K562 (cell line): Measurements from ENCODE around the gene SNX15. TPM values are rescaled to one million over a fixed set of nuclear protein-coding genes. Genes with fewer than 3 reads are reported as not detected.

Experiments
- ATAC-seq: fragments of 200-7000 bp; cut with Tn5 transposase; 3 replicates; pipeline ENCODE4 v1.9.1; 2020; ENCODE audit warnings: moderate library complexity
- Bru-seq: library from RNA; stranded (reverse); fragments of 400-500 nt; gene quantifications from one replicate; lab custom pipeline; 2021; lab: Mats Ljungman, UMichigan
- BruChase-seq, 2 experiments: library from RNA; stranded (reverse); fragments of 400-500 nt; gene quantifications; one replicate each; lab custom pipeline; 2021; lab: Mats Ljungman, UMichigan
- BruUV-seq: library from RNA; stranded (reverse); fragments of 400-500 nt; replicated peaks from 2 replicates; lab custom pipeline; 2021; lab: Mats Ljungman, UMichigan
- CTCF ChIA-PET: fragments of 300-600 bp; formaldehyde crosslinking; extraction: SDS; loops from one replicate; lab custom pipeline; 2021; ENCODE audit warnings: low intra/inter-chr PET ratio; lab: Yijun Ruan, JAX
- POLR2A ChIA-PET: fragments of 300-600, 350-650 bp; sonication (Branson Sonifier 250); formaldehyde crosslinking; extraction: SDS; loops from one replicate; lab custom pipeline; 2021; ENCODE audit warnings: antibody characterized with exemption, inconsistent platforms; lab: Yijun Ruan, JAX
- DNase-seq, 4 experiments: peaks; one replicate each; pipeline versions ENCODE4 v3.0.0 to v3.0.0-alpha.2; 2011 to 2018; ENCODE audit warnings: low spot score in 3 of 4, mixed read lengths in 3 of 4; ENCODE audit errors: extremely low read depth in 1 of 4
- FAIRE-seq: peaks from 2 replicates; lab custom pipeline; 2011; peaks lifted over from hg19 to GRCh38; lab: Jason Lieb, UNC
- H2AFZ ChIP-seq: 2 replicates; pipeline ENCODE4 v1.6.0; 2011; ENCODE audit warnings: low read depth, low read length, control low read depth, inconsistent platforms
- H3K27ac ChIP-seq: fragments of 200-600 bp; 3 replicates; pipeline ENCODE4 v1.8.0; 2011; ENCODE audit warnings: low read depth, mild to moderate bottlenecking, control low read depth, inconsistent platforms, low read length, moderate library complexity, mixed read lengths; ENCODE audit errors: extremely low read depth
- H3K27me3 ChIP-seq, 2 experiments: fragments of 300-600 bp in 1 of 2; 2 replicates in 1 of 2; 3 replicates in 1 of 2; pipeline versions ENCODE4 v1.6.0 to v1.8.0; 2011; ENCODE audit warnings: inconsistent platforms in 2 of 2, low read length in 2 of 2, mild to moderate bottlenecking in 1 of 2, mixed read lengths in 1 of 2, moderate library complexity in 1 of 2; ENCODE audit not compliant: control insufficient read depth in 2 of 2, insufficient read depth in 2 of 2
- H3K36me3 ChIP-seq: fragments of 300-600 bp; 3 replicates; pipeline ENCODE4 v1.8.0; 2011; ENCODE audit warnings: mild to moderate bottlenecking, low read length, inconsistent platforms; ENCODE audit not compliant: control insufficient read depth, insufficient read depth
- H3K4me1 ChIP-seq, 2 experiments: fragments of 200-600 bp in 1 of 2; replicated peaks in 1 of 2; 2 replicates in 1 of 2; 3 replicates in 1 of 2; pipeline versions ENCODE4 v1.5.1 to v1.8.0; 2011; ENCODE audit warnings: inconsistent platforms in 2 of 2, low read length in 2 of 2, mild to moderate bottlenecking in 1 of 2, mixed read lengths in 1 of 2, moderate library complexity in 1 of 2; ENCODE audit not compliant: control insufficient read depth in 2 of 2, insufficient read depth in 2 of 2
- H3K4me2 ChIP-seq: 2 replicates; pipeline ENCODE4 v1.6.1; 2011; ENCODE audit warnings: low read length, control low read depth, inconsistent platforms, mixed read lengths; ENCODE audit not compliant: insufficient read depth
- H3K4me3 ChIP-seq: fragments of 200-600 bp; sonication (generic), shearing (Covaris generic); 2 replicates; pipeline ENCODE4 v1.5.1; 2016; ENCODE audit warnings: control low read depth, inconsistent platforms
- H3K79me2 ChIP-seq: fragments of 200-600 bp; 3 replicates; pipeline ENCODE4 v1.8.0; 2011; ENCODE audit warnings: low read length, inconsistent platforms; ENCODE audit not compliant: control insufficient read depth, insufficient read depth
- H3K9ac ChIP-seq, 2 experiments: 2 replicates each; pipeline versions ENCODE4 v1.6.0 to v1.6.1; 2011; ENCODE audit warnings: low read depth in 2 of 2, low read length in 2 of 2, control low read depth in 1 of 2, inconsistent platforms in 1 of 2, mild to moderate bottlenecking in 1 of 2, mixed read lengths in 1 of 2; ENCODE audit not compliant: insufficient read depth in 1 of 2
- H3K9me1 ChIP-seq: one replicate; pipeline ENCODE4 v1.6.0; 2011; ENCODE audit warnings: inconsistent platforms, mild to moderate bottlenecking, low read length, moderate library complexity; ENCODE audit not compliant: control insufficient read depth, insufficient read depth
- H3K9me3 ChIP-seq: replicated peaks from 2 replicates; pipeline ENCODE4 v1.5.1; 2011; ENCODE audit warnings: low read depth, low read length, inconsistent platforms; ENCODE audit not compliant: control insufficient read depth, insufficient read depth
- H4K20me1 ChIP-seq: replicated peaks from 2 replicates; pipeline ENCODE4 v1.6.1; 2011; ENCODE audit warnings: low read length, inconsistent platforms, mixed read lengths; ENCODE audit not compliant: control insufficient read depth, insufficient read depth
- BACH1 ChIP-seq: fragments of 200-800 bp; sonication (Bioruptor generic); IDR thresholded peaks from 2 replicates; pipeline ENCODE4 v1.6.1; 2016; ENCODE audit warnings: missing genetic modification characterization, missing compliant biosample characterization
- MAZ ChIP-seq, 2 experiments: fragments of 450-650 bp in 1 of 2; sonication (generic) in 1 of 2; formaldehyde crosslinking; IDR thresholded peaks in 1 of 2; conservative IDR thresholded peaks in 1 of 2; 2 replicates each; pipeline versions ENCODE4 v1.4.0 to v1.5.0; 2020; ENCODE audit warnings: mild to moderate bottlenecking in 1 of 2, missing genetic modification reagents in 1 of 2
- MYC ChIP-seq, 2 experiments: fragments of 250-450 bp in 1 of 2; sonication (Bioruptor Pico) in 1 of 2; IDR thresholded peaks; 2 replicates each; pipeline versions ENCODE4 v1.5.1 to v1.6.1; 2012 to 2021; ENCODE audit warnings: low read depth in 2 of 2, borderline replicate concordance in 1 of 2, improper control_type of control experiment in 1 of 2, low read length in 1 of 2, mild to moderate bottlenecking in 1 of 2, moderate library complexity in 1 of 2
- NCOA6 ChIP-seq: fragments of 450-650 bp; IDR thresholded peaks from 2 replicates; pipeline ENCODE4 v1.6.1; 2017; ENCODE audit warnings: mild to moderate bottlenecking
- SMAD1 ChIP-seq: fragments of 150-350 bp; IDR thresholded peaks from 2 replicates; pipeline ENCODE4 v1.6.1; 2014; ENCODE audit warnings: low read length, low read depth; ENCODE audit not compliant: partially characterized antibody
- SMAD2 ChIP-seq: fragments of 150-350 bp; IDR thresholded peaks from 2 replicates; pipeline ENCODE4 v1.6.1; 2014; ENCODE audit warnings: low read depth, mild to moderate bottlenecking, low read length
- ZBTB2 ChIP-seq: fragments of 450-650 bp; IDR thresholded peaks from 2 replicates; pipeline ENCODE4 v1.6.1; 2016; ENCODE audit warnings: antibody characterized with exemption
- ZNF124 ChIP-seq: sonication (generic); formaldehyde crosslinking; IDR thresholded peaks from 2 replicates; pipeline ENCODE4 v1.8.1; 2022; ENCODE audit warnings: missing genetic modification reagents
- ZNF146 ChIP-seq: IDR thresholded peaks from one replicate; pipeline ENCODE4 v1.6.1; 2018; ENCODE audit warnings: missing compliant biosample characterization; ENCODE audit not compliant: unreplicated experiment
- ZNF511 ChIP-seq: sonication (generic); formaldehyde crosslinking; IDR thresholded peaks from 2 replicates; pipeline ENCODE4 v1.8.0; 2022; ENCODE audit warnings: mild to moderate bottlenecking, missing genetic modification reagents
- ZNF583 ChIP-seq: fragments of 250-450 bp; sonication (Bioruptor Pico); IDR thresholded peaks from 2 replicates; pipeline ENCODE4 v1.4.0; 2020
- WGBS: fragments of 100-300 bp; shearing (Covaris generic); methylation state at CpG from one replicate; pipeline ENCODE4 v1.1.6; 2016; ENCODE audit warnings: low coverage, mixed read lengths; ENCODE audit not compliant: insufficient coverage; ENCODE audit errors: missing lambda C conversion rate; 5-methylcytosine and 5-hydroxymethylcytosine counted together
- in situ Hi-C: fragments of 300-500 bp; cut with MboI; formaldehyde crosslinking; loops from 4 replicates; pipeline ENCODE4 v1.15.0; 2018; ENCODE audit warnings: inconsistent platforms, mixed read lengths
- intact Hi-C: fragments of 100-400 bp; cut with micrococcal nuclease; formaldehyde crosslinking; loops from 2 replicates; pipeline ENCODE4 v1.14.2; 2022
- long read RNA-seq, 3 experiments: library from polyadenylated mRNA in 2 of 3; library from RNA in 1 of 3; unstranded in 2 of 3; stranded (forward) in 1 of 3; transcript quantifications; one replicate each; pipeline ENCODE4 v2.0.0, GENCODE V29; 2019 to 2022
- polyA minus RNA-seq, 3 experiments: library from RNA; depleted of rRNA, polyadenylated mRNA; stranded (reverse); fragments of >200 nt; gene quantifications; 2 replicates each; pipeline ENCODE4 v1.2.3, GENCODE V29; 2011
- polyA plus RNA-seq, 8 experiments: library from polyadenylated mRNA; depleted of rRNA in 4 of 8; stranded (reverse) in 5 of 8; unstranded in 3 of 8; fragments of >200 nt; fragmentation: Nextera tagmentation in 2 of 8; fragmentation: Illumina TruSeq in 1 of 8; extraction: Ambion mirVana in 2 of 8; extraction: Trizol in 1 of 8; gene quantifications; 2 replicates each; pipeline versions ENCODE4 v1.2.1 to v1.2.3, GENCODE V29; 2011 to 2014; ENCODE audit warnings: inconsistent platforms in 1 of 8, missing spikeins in 1 of 8
- total RNA-seq, 7 experiments: library from RNA; depleted of rRNA in 6 of 7; stranded (reverse); fragments of >200 nt in 6 of 7; fragmentation: Illumina TruSeq in 2 of 7; extraction: Trizol in 2 of 7; gene quantifications; 2 replicates each; pipeline versions ENCODE4 v1.2.1 to v1.2.3, GENCODE V29; 2011 to 2021; ENCODE audit warnings: low replicate concordance in 1 of 7

SNX15 gene
- 4.7 and 12.8 TPM in 2 replicates for total RNA-seq (2011; cell fraction: chromatin; rRNA removed; ENCODE audit: low replicate concordance)
- 7.2 and 8.0 TPM in 2 replicates for total RNA-seq (2011; cell fraction: nucleolus; rRNA removed)
- 6.2 and 10.2 TPM in 2 replicates for total RNA-seq (2011; cell fraction: nucleoplasm; rRNA removed)
- total RNA-seq (2014; rRNA removed) (18.3 and 33.3 TPM in 2 replicates), total RNA-seq (2014; rRNA removed; fragmentation: Illumina TruSeq; extraction: Trizol) (6.9 and 8.3 TPM in 2 replicates), total RNA-seq (2015; rRNA removed; fragmentation: Illumina TruSeq; extraction: Trizol) (14.9 and 15.2 TPM in 2 replicates), total RNA-seq (2021) (21.3 and 27.8 TPM in 2 replicates), polyA plus RNA-seq (2011; rRNA removed) (4.5 and 13.3 TPM in 2 replicates), polyA plus RNA-seq (2014; fragmentation: Illumina TruSeq; extraction: Trizol) (20.1 and 24.7 TPM in 2 replicates), polyA plus RNA-seq (2014; fragmentation: Nextera tagmentation; extraction: Ambion mirVana) (1 to 10 TPM; 1.8 to 2.8 TPM), polyA plus RNA-seq (2014; rRNA removed) (18.2 and 19.5 TPM in 2 replicates), polyA minus RNA-seq (2011; rRNA and poly(A)+ RNA removed) (1.9 and 3.4 TPM in 2 replicates), Bru-seq, nascent RNA (percentile 50 among the genes with signal in this experiment), BruChase-seq, experiment 1, labeled RNA remaining after a 2-hour chase (percentile 39 among the genes with signal in this experiment), BruChase-seq, experiment 2, labeled RNA remaining after a 6-hour chase (percentile 32 among the genes with signal in this experiment)
- polyA plus RNA-seq (2011; cell fraction: cytosol; rRNA removed), result 14.2 and 17.5 TPM in 2 replicates
- polyA plus RNA-seq (2011; cell fraction: nucleus; rRNA removed), result 8.0 and 14.9 TPM in 2 replicates
- polyA plus RNA-seq (2012), result 20.3 and 31.1 TPM in 2 replicates
- 12.6 and 14.8 TPM in 2 replicates for polyA minus RNA-seq (2011; cell fraction: cytosol; rRNA and poly(A)+ RNA removed)
- 2.3 and 4.2 TPM in 2 replicates for polyA minus RNA-seq (2011; cell fraction: nucleus; rRNA and poly(A)+ RNA removed)
- long read RNA-seq, experiment 1, transcript SNX15-202 (8 exons, 1,939 nt), result major isoform, 38 of 81 reads
- long read RNA-seq, experiment 1, partial matches to known transcripts, result 36 of 81 reads
- long read RNA-seq, experiment 1, other reads (novel, unspliced or antisense), result 6 of 81 reads
- long read RNA-seq, experiment 2, transcript SNX15-202 (8 exons, 1,939 nt), result major isoform, 12 of 21 reads
- long read RNA-seq, experiment 2, partial matches to known transcripts, result 2 of 21 reads
- long read RNA-seq, experiment 2, other reads (novel, unspliced or antisense), result 4 of 21 reads
- long read RNA-seq, experiment 3, partial matches to known transcripts, result 2 of 7 reads
- long read RNA-seq, experiment 3, other reads (novel, unspliced or antisense), result 1 of 7 reads

GRCh38 chr11:65027213-65028067, at the start of gene SNX15:
Gene SNX15 (plus strand): TSS chr11:65027439. CDS start chr11:65027538, 99 bp downstream.
- Histone ChIP-seq H3K4me1 (peaks cover 16 to 29% of the 10 kb centered on the region in 2 experiments; a peak in 4 of 5 replicates), H3K27ac (peak within 1 kb of the TSS; percentile 84), H3K4me2 (peak within 1 kb of the TSS; percentile 80), H4K20me1 (no peaks in the 10 kb centered on the region), H3K9ac (peak within 1 kb of the TSS; percentile 74 to 88), H3K9me1 (no peaks in the 10 kb centered on the region), H2AFZ (peak within 1 kb of the TSS; percentile 99), H3K4me3 (peak within 1 kb of the TSS; percentile 55), H3K27me3 (no peaks in the 10 kb centered on the region), H3K9me3 (no peaks in the 10 kb centered on the region), H3K79me2 (peaks cover 9% of the 10 kb centered on the region; the same call in 2 of the 3 replicates), H3K36me3 (peaks cover 2% of the 10 kb centered on the region; the same call in 1 of the 3 replicates)
- in situ Hi-C loops (no loop called here), intact Hi-C loops (loop anchor here (5.0 kb wide), 1 partner anchor 55 kb away; the partner anchor contains the start of genes CDCA5 and ZFPL1)
- DNase-seq (peak; percentile 89 to 98 (median 92)), FAIRE-seq (peak; percentile 90), ATAC-seq (peak; percentile 98)
- WGBS, result under 1% methylated on average over 34 of the region's 51 CpGs
- ChIA-PET CTCF (interaction anchor here (0.9 kb wide), 1 partner anchor 181 kb away, joined by 4 read pairs; no protein-coding TSS in a partner anchor), POLR2A (interaction anchor here (0.6 to 1.9 kb wide), 5 partner anchors 13 to 56 kb away, joined by 3 to 7 read pairs (median 5); partner anchors contain the start of genes BATF2, CDCA5 and SAC3D1)
- BruUV-seq, result no TSS peak
- TF ChIP-seq ZNF124 (CRISPR knock-in tag), result no peak
- TF ChIP-seq BACH1 (tag), result no peak
- TF ChIP-seq NCOA6, result no peak
- TF ChIP-seq ZBTB2, result no peak
- no peak for TF ChIP-seq ZNF583
- no peak for TF ChIP-seq SMAD2
- TF ChIP-seq SMAD1, result peak; percentile 15
- TF ChIP-seq ZNF146, result no peak
- peak; percentile 96 for TF ChIP-seq ZNF511 (CRISPR knock-in tag)
- peak; percentile 60; the same call in 1 of the 2 replicates for TF ChIP-seq MYC (IDR thresholded peaks at IDR 0.05; ENCODE audit: low read depth, low read length)
- TF ChIP-seq MYC (CRISPR knock-in tag; IDR thresholded peaks at IDR 0.05; ENCODE audit: borderline replicate concordance, low read depth), result no peak
- peak; percentile 97 to 99 for TF ChIP-seq MAZ (CRISPR knock-in tag; conservative IDR thresholded peaks at IDR 0.05 in 1 of 2, IDR thresholded peaks at IDR 0.05 in 1 of 2)
